ENCODE results near the gene PDGFB.

PDGFB gene

DNA sequence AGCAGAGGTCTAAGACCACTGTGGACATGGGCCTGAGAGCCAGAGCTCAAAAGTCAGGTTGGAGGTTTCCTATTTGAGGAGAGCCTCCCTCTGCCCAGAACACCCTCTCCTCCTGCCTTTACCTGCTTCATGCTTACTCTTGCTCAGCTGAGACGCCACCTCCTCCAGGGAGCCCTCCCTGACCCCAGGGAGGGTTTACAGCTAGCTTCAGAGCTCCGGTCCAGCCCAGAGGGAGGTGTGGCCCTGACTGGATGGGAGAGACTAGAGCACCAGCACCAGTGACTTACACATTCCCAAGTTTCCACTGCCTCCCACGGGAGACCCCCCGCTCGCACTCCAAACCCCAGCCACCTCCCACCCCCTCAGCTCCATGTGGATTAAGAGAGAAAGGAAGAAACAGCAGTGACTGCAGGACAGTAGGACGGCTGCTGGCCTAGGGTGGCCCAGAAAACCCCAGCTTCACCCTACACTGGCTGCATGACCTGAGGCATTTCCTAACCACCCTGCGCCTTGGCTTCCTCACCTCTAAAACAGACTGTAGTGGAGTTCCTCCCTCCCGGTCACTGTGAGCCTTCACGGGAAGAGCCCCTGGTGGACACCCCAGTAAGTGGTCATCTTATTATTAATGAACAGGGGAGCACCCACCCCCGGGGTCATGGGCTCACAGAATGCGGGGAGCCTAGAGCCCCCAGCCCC lies 24.5 kb upstream of the PDGFB start:
- TF ChIP-seq, protein P1, sequence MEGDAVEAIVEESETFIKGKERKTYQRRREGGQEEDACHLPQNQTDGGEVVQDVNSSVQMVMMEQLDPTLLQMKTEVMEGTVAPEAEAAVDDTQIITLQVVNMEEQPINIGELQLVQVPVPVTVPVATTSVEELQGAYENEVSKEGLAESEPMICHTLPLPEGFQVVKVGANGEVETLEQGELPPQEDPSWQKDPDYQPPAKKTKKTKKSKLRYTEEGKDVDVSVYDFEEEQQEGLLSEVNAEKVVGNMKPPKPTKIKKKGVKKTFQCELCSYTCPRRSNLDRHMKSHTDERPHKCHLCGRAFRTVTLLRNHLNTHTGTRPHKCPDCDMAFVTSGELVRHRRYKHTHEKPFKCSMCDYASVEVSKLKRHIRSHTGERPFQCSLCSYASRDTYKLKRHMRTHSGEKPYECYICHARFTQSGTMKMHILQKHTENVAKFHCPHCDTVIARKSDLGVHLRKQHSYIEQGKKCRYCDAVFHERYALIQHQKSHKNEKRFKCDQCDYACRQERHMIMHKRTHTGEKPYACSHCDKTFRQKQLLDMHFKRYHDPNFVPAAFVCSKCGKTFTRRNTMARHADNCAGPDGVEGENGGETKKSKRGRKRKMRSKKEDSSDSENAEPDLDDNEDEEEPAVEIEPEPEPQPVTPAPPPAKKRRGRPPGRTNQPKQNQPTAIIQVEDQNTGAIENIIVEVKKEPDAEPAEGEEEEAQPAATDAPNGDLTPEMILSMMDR (IDR thresholded peaks at IDR 0.05; ENCODE audit: borderline replicate concordance, control extremely low read depth, extremely low read depth, insufficient read depth, missing control alignments), result no peak
- DNase-seq (ENCODE audit: low spot score), result no peak
- in situ Hi-C loops (cut with MboI; ENCODE audit: low sequenced_read_pairs, unreplicated experiment), result no loop called here

DNA sequence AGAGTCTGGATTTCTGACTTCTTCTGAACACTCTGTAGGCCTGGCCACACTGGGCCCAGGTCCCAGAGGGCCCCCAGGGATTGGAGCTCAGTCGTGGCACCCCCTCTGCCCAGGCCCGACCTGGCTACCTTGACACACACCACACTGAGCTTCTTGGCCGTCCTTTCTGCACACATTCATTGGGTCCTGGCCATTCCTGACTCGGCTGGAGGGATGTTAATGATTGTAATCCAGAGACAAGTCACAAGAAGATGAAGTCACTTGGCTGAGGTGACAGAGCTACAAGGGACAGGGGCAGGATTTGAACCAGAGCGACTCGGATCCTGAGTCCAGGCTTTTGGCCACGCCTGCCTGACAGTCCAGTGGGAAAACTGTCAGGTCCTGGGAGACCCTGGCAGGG lies 23.9 kb upstream of the PDGFB start:
- in situ Hi-C loops (cut with MboI; ENCODE audit: low sequenced_read_pairs, unreplicated experiment), result no loop called here

DNA sequence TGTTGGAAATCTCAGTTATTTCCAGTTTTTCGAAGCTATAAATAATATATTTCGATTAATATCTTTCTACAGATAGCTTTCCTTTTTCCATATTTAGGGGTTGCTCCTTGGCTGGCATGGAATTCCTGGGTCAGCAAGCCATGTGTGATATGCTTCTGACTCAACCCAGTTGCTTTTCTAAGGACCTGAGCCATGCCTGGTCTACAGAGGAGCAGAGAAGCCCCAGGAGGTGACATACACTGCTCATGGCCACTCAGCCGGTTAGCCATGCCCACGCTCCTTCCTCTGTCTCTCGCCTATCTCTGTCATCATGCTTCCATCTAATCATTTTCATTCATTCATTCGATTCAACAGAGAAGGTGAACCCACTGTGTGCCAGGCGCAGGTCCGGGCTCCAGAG lies 23.2 kb upstream of the PDGFB start:
- DNase-seq (ENCODE audit: low spot score), result no peak
- TF ChIP-seq, protein P1 (IDR thresholded peaks at IDR 0.05; ENCODE audit: borderline replicate concordance, control extremely low read depth, extremely low read depth, insufficient read depth, missing control alignments), result no peak
- in situ Hi-C loops (cut with MboI; ENCODE audit: low sequenced_read_pairs, unreplicated experiment), result no loop called here

More for the DNA sequence above, 23.9 kb upstream of the PDGFB start:
- TF ChIP-seq, protein P1 (IDR thresholded peaks at IDR 0.05; ENCODE audit: borderline replicate concordance, control extremely low read depth, extremely low read depth, insufficient read depth, missing control alignments), result no peak
- DNase-seq (ENCODE audit: low spot score), result no peak

DNA sequence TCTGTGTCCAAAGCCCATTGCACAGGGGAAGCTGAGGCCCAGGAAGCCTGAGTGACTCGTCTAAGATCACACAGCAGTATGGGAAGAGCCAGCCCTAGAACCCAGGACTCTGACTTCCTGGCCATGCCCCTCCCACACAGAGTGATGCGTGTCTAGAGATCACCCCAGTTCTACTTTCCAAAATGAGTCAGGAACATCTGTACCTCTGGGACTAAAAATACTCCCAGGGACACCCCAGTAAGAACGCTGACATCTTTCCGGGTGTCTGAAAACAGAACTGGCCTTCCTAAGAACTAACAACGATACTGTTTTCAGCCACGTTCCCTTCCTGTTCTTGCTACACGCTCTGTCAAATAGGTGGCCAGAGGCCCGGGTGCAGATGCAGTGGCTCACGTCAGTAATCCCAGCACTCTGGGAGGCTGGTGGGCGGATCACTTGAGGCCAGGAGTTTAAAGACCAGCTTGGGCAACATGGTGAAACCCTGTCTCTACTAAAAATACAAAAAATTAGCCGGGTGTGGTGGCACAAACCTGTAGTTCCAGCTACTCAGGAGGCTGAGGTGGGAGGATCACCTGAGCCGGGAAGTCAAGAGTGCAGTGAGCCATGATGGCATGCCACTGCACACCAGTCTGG lies 21.7 kb upstream of the PDGFB start:
- TF ChIP-seq, protein P1 (IDR thresholded peaks at IDR 0.05; ENCODE audit: borderline replicate concordance, control extremely low read depth, extremely low read depth, insufficient read depth, missing control alignments), result no peak
- in situ Hi-C loops (cut with MboI; ENCODE audit: low sequenced_read_pairs, unreplicated experiment), result no loop called here
- peak; percentile 87 for DNase-seq (ENCODE audit: low spot score)

DNA sequence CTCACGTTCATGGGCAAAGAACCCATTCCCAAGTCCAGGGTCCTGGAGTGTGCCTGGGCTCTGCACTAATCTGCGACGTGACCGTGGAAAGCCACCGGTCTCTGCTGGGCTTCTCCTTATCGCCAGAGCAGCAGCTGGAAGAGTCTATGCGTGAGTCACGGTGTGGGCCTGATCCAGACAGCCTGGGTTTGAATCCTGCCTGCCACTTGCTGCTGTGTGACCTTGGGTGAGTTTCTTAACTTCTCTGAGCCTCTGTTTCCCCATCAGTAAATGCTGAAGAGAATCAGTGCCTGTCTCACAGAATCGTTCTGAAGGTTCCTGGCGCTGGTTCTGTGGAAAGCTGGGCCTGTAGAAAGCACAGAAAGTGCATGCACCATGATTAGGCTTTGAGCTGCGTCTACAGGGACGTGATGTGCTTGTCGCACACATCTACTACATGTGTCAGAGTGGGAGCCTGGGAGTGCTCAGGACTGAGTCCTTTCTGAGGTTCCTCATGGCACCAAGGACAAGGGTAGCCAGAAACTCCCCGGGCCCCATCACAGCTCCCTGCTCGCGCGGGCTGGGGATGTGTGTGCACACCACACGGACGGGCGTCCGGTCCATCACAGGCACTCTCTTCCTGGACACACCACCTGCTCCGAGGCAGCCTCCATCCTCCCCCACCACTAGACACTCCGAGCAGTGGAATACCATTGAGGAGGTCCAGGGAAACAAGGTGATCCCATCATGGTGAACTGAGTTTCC lies 20.5 kb upstream of the PDGFB start:
- in situ Hi-C loops (cut with MboI; ENCODE audit: low sequenced_read_pairs, unreplicated experiment), result no loop called here
- DNase-seq (ENCODE audit: low spot score), result no peak
- TF ChIP-seq, protein P1 (IDR thresholded peaks at IDR 0.05; ENCODE audit: borderline replicate concordance, control extremely low read depth, extremely low read depth, insufficient read depth, missing control alignments), result no peak

DNA sequence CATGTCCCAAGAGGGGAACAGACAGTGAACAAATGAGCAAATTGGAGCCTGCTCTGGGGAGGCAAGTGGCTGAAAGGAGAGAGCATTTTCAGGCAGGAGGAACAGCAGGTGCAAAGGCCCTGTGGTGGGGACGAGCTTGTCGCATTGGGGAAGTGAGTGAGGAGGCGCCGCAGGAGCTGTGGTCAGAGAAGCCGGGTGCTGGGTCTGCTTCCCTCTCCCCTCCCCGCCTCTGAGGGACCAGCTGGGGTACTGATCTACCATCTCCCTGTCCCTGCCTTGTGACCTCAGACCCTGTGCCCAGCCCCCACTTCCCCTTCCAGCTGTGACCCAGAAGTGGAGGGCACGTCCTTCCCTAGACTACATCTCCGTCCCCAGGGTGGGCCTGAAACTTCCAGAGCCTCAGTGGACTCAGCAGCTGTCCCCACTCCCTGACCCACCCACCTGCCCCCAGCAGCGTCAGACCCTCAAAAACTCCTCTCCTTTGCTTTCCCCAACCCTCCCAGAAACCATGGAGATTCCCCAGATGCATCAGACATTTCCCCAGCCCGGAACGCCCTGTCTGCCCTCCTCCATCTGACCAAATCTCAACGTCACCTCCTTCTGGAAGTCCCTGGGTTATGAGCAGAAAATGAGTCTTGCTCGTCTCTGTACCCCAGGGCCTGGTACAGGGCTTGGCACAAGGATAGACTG lies 19.7 kb upstream of the PDGFB start:
- TF ChIP-seq, protein P1 (IDR thresholded peaks at IDR 0.05; ENCODE audit: borderline replicate concordance, control extremely low read depth, extremely low read depth, insufficient read depth, missing control alignments), result no peak
- in situ Hi-C loops (cut with MboI; ENCODE audit: low sequenced_read_pairs, unreplicated experiment), result no loop called here

More for the DNA sequence above, 19.7 kb upstream of the PDGFB start:
- no peak for DNase-seq (ENCODE audit: low spot score)

Measured in GM13976 (cell line).